Mucosa of descending colon (tissue), 3 donors: ENCODE measurements around the gene UST. TPM values are rescaled to one million over a fixed set of nuclear protein-coding genes. Genes with fewer than 3 reads are reported as not detected.

ENCODE experiments used
- ATAC-seq: fragments of 200-7000 bp; cut with Tn5 transposase; one replicate; pipeline ENCODE4 v1.9.1; 2020; ENCODE audit warnings: mild to moderate bottlenecking, moderate library complexity
- DNase-seq, 3 donors: peaks; one replicate each; pipeline ENCODE4 v3.0.0-alpha.2; 2020
- H3K36me3 ChIP-seq: fragments of 200-600 bp; one replicate; pipeline ENCODE4 v1.8.0; 2021; ENCODE audit warnings: low read depth, mild to moderate bottlenecking
- H3K4me1 ChIP-seq: fragments of 200-600 bp; one replicate; pipeline ENCODE4 v1.8.0; 2021; ENCODE audit warnings: low read depth, mild to moderate bottlenecking
- H3K4me3 ChIP-seq: fragments of 200-600 bp; one replicate; pipeline ENCODE4 v1.8.0; 2021; ENCODE audit warnings: mild to moderate bottlenecking
- H3K9me3 ChIP-seq: fragments of 200-600 bp; one replicate; pipeline ENCODE4 v1.8.0; 2021; ENCODE audit warnings: mild to moderate bottlenecking
- intact Hi-C, 2 donors: fragments of 100-400 bp; cut with DNase I in 1 of 2; cut with micrococcal nuclease in 1 of 2; formaldehyde crosslinking; loops; one replicate each; pipeline versions ENCODE4 v1.11.0 to v1.11.1; 2022; cut with DNase I, micrococcal nuclease
- total RNA-seq, 3 donors: library from RNA; stranded (reverse); fragmentation: NEBNext Ultra II Directional in 2 of 3; extraction: Animal tissue kit (Norgen Biotek cat#: 25700) in 2 of 3; gene quantifications; one replicate each; pipeline versions ENCODE4 v1.2.1 to v1.2.4, GENCODE V29; 2021 to 2023
- TF ChIP-seq, protein P1 (sequence below): fragments of 200-600 bp; IDR thresholded peaks from one replicate; pipeline ENCODE4 v1.8.0; 2022; ENCODE audit warnings: antibody characterized with exemption, mild to moderate bottlenecking
- donor health status: DM: no; HTN: no; CAD: no; lungs with moderate emphysema.
- donor health status: DM: no; HTN: no; CAD: no.
- donor health status: DM: no; HTN: yes; CAD: no.

Gene UST
- total RNA-seq, 3 donors from 2014 or later: 1.1 to 16.2 (median 2.1) TPM

- intact Hi-C loops: no loop called here
- no peaks in the 10 kb centered on the region for H3K9me3 ChIP-seq
- H3K36me3 ChIP-seq: no peaks in the 10 kb centered on the region
- TF ChIP-seq, protein P1, sequence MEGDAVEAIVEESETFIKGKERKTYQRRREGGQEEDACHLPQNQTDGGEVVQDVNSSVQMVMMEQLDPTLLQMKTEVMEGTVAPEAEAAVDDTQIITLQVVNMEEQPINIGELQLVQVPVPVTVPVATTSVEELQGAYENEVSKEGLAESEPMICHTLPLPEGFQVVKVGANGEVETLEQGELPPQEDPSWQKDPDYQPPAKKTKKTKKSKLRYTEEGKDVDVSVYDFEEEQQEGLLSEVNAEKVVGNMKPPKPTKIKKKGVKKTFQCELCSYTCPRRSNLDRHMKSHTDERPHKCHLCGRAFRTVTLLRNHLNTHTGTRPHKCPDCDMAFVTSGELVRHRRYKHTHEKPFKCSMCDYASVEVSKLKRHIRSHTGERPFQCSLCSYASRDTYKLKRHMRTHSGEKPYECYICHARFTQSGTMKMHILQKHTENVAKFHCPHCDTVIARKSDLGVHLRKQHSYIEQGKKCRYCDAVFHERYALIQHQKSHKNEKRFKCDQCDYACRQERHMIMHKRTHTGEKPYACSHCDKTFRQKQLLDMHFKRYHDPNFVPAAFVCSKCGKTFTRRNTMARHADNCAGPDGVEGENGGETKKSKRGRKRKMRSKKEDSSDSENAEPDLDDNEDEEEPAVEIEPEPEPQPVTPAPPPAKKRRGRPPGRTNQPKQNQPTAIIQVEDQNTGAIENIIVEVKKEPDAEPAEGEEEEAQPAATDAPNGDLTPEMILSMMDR: no peak
- ATAC-seq (no peak), DNase-seq (no peak)
- peaks cover 11% of the 10 kb centered on the region for H3K4me1 ChIP-seq
- no peak overlapping the region for H3K4me3 ChIP-seq
Measured at GRCh38 chr6:149052350-149053106, 305.7 kb downstream of the UST start.

DNA sequence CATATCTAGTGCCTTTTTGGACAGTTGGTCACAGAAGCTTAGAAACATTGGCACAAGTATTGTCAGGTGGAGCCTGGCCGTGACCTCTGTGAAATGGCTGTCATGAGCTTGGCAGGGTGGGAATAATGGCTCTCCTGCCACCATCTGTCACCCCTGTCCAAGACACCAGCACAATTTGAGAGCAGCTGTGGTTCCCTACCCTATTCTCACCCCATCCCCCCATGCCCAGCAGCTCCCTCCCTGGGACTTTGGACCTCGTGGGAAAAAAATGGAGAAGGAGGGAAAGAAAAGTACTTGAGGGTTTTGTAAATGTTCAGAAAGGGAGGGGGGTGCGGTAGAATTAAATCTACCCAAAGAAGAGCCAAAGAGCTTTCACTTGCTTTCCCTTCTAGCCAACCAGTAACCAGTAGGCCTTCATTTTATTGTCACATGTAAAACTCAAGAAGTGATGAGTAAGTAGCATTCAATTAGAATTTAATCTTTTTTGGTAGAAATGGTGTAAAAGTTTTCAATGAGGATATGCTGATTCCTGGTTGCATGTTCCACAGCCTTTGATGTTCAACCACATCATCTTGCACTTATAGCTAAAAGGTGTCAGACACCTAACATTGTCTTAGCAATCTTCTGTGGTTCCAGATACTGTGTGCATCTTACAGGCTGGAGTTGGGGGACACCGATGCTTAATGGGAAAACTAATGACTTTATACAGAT lies 307.2 kb downstream of the UST start:
- ATAC-seq: peak; percentile 12
- intact Hi-C loops: no loop called here

GRCh38 chr6:149054559-149055194 lies 307.8 kb downstream of the UST start:
- H3K36me3 ChIP-seq: no peaks in the 10 kb centered on the region
- ATAC-seq (peak; percentile 49), DNase-seq (no peak)

More for the DNA sequence above, 307.2 kb downstream of the UST start:
- no peak overlapping the region for H3K4me3 ChIP-seq
- H3K4me1 ChIP-seq: peaks cover 14% of the 10 kb centered on the region
- no peaks in the 10 kb centered on the region for H3K36me3 ChIP-seq
- no peak for DNase-seq
- H3K9me3 ChIP-seq: no peaks in the 10 kb centered on the region
- TF ChIP-seq, protein P1: no peak

GRCh38 chr6:149055195-149055899 lies 308.5 kb downstream of the UST start:
- H3K4me3 ChIP-seq: no peak overlapping the region
- intact Hi-C loops: no loop called here
- TF ChIP-seq, protein P1: no peak
- peaks cover 24% of the 10 kb centered on the region for H3K4me1 ChIP-seq
- no peaks in the 10 kb centered on the region for H3K36me3 ChIP-seq
- DNase-seq (no peak), ATAC-seq (no peak)
- no peaks in the 10 kb centered on the region for H3K9me3 ChIP-seq

More at GRCh38 chr6:149054559-149055194, 307.8 kb downstream of the UST start:
- Histone ChIP-seq H3K9me3 (no peaks in the 10 kb centered on the region), H3K4me1 (peaks cover 19% of the 10 kb centered on the region), H3K4me3 (no peak overlapping the region)
- intact Hi-C loops: no loop called here
- TF ChIP-seq, protein P1: no peak

- Histone ChIP-seq H3K4me1 (peaks cover 38% of the 10 kb centered on the region), H3K9me3 (no peaks in the 10 kb centered on the region), H3K4me3 (no peak overlapping the region), H3K36me3 (no peaks in the 10 kb centered on the region)
- ATAC-seq (no peak), DNase-seq (no peak)
- TF ChIP-seq, protein P1: no peak
- intact Hi-C loops: no loop called here
Measured at GRCh38 chr6:149056777-149057463, 310.1 kb downstream of the UST start.
